IPS DF 6.9 (cell line): ENCODE measurements around the gene LIX1L.

Experiments
- DNase-seq: peaks from one replicate; pipeline ENCODE4 v3.0.0-alpha.2; 2013; ENCODE audit warnings: low read depth, low spot score
- H3K27ac ChIP-seq: one replicate; pipeline ENCODE4 v1.5.1; 2013; ENCODE audit warnings: low read length, control low read depth
- H3K27me3 ChIP-seq: 2 replicates; pipeline ENCODE4 v1.6.1; 2013; ENCODE audit warnings: mild to moderate bottlenecking, low read length; ENCODE audit not compliant: control insufficient read depth, insufficient read depth
- H3K36me3 ChIP-seq: 2 replicates; pipeline ENCODE4 v1.6.1; 2013; ENCODE audit warnings: low read length; ENCODE audit not compliant: control insufficient read depth, insufficient read depth
- H3K4me1 ChIP-seq: 2 replicates; pipeline ENCODE4 v1.6.1; 2013; ENCODE audit warnings: low read length; ENCODE audit not compliant: control insufficient read depth, insufficient read depth
- H3K4me3 ChIP-seq: 2 replicates; pipeline ENCODE4 v1.5.1; 2013; ENCODE audit warnings: mild to moderate bottlenecking, low read length
- H3K9me3 ChIP-seq: 2 replicates; pipeline ENCODE4 v1.6.1; 2013; ENCODE audit warnings: low read length, inconsistent platforms; ENCODE audit not compliant: control insufficient read depth, insufficient read depth
- WGBS: extraction: QIAGEN DNeasy Blood & Tissue Kit; methylation state at CpG from one replicate; pipeline ENCODE4 v1.1.7; 2013; ENCODE audit warnings: mixed read lengths, missing lambda C conversion rate; ENCODE audit not compliant: insufficient read length, insufficient coverage; 5-methylcytosine and 5-hydroxymethylcytosine counted together

LIX1L gene

DNA sequence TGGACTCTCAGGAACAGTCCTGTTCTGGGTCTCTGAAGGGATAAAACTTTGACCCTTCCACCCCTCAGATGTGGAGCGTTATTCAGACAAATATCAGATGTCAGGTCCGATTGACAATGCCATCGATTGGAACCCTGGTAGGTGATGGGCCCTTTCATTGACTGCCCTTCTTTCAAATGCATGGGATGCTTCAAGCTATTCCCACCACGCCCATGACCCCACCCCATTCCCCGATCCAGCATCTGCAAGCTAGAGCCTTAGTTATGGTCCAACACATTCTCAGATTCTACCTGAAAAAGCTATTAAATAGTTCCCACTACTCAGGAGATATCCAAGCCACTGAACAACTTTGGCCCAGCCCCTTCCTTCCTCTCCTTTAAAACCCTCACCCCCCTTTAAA is 19.2 kb upstream of the LIX1L start:
- H3K36me3 ChIP-seq = no peaks in the 10 kb centered on the region
- no peak overlapping the region for H3K4me3 ChIP-seq
- no peak for DNase-seq
- no peaks in the 10 kb centered on the region for H3K27me3 ChIP-seq
- no CpG with 5 or more reads among the region's 5 CpGs for WGBS
- no peak overlapping the region for H3K27ac ChIP-seq
- peaks cover 1% of the 10 kb centered on the region; the same call in 1 of the 2 replicates for H3K4me1 ChIP-seq
- H3K9me3 ChIP-seq = no peaks in the 10 kb centered on the region

DNA sequence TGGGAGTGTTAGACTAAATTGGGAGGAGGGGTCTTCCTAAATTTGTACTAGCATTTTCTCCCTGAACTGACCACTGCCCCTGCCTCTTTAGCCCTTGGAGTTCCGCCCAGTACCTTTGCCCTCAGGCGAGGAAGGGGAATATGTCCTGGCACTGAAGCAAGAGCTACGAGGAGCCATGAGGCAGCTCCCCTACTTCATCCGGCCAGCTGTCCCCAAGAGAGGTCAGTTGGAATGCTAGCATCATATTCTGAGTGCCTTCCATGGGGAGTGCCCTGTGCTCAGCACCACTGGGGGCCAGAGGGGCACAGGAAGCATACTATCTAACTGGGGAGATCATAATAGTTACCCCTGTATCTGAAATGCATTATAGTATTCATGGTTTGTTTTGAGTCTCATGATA is 17.4 kb upstream of the LIX1L start:
- Histone ChIP-seq H3K27me3 (no peaks in the 10 kb centered on the region), H3K9me3 (no peaks in the 10 kb centered on the region), H3K4me1 (peaks cover 1% of the 10 kb centered on the region; the same call in 1 of the 2 replicates), H3K27ac (no peak overlapping the region), H3K36me3 (no peaks in the 10 kb centered on the region), H3K4me3 (no peak overlapping the region)
- no CpG with 5 or more reads among the region's 4 CpGs for WGBS
- DNase-seq = no peak

DNA sequence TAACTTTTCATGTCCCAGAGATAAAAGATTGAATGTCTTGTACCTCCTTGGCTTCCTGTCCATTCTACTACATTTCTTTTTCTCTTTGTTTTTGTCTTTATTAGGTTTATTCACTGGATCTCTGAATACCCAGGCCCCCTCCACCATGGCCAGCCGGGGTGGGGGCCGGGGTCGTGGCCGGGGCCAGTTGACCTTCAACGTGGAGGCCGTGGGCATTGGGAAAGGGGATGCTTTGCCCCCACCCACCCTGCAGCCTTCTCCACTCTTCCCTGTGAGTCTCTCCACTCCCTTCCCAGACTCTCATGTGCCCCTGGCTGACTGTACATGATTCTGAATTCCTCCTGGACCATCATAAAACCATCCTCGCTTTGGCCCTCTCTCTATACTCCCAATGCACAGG is 16.9 kb upstream of the LIX1L start:
- H3K27me3 ChIP-seq = no peaks in the 10 kb centered on the region
- DNase-seq = no peak
- H3K36me3 ChIP-seq = no peaks in the 10 kb centered on the region
- WGBS = no CpG with 5 or more reads among the region's 7 CpGs
- H3K4me1 ChIP-seq = peaks cover 1% of the 10 kb centered on the region; the same call in 1 of the 2 replicates
- H3K4me3 ChIP-seq = no peak overlapping the region
- H3K9me3 ChIP-seq = no peaks in the 10 kb centered on the region
- H3K27ac ChIP-seq = no peak overlapping the region

DNA sequence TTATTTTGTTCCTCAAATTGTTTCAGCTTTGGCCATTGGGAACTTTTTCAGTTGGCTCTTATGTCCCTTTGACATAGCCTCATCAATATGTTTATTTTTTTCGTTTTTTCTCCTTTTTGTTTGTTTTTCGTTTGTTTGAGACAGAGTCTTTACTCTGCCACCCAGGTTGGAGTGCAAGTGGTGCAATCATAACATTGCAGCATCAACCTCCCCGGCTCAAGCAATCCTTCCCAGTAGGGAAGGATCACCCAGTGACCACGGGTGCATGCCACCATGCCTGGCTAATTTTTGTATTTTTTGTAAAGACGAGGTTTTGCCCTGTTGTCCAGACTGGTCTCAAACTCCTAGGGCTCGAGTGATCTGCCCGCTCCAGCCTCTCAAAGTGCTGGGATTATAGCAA is 14.8 kb upstream of the LIX1L start:
- no peaks in the 10 kb centered on the region for H3K36me3 ChIP-seq
- no peak overlapping the region for H3K27ac ChIP-seq
- DNase-seq = no peak
- no peaks in the 10 kb centered on the region for H3K27me3 ChIP-seq
- H3K4me1 ChIP-seq = peaks cover 1% of the 10 kb centered on the region; the same call in 1 of the 2 replicates
- no peaks in the 10 kb centered on the region for H3K9me3 ChIP-seq
- WGBS = no CpG with 5 or more reads among the region's 7 CpGs
- H3K4me3 ChIP-seq = no peak overlapping the region

DNA sequence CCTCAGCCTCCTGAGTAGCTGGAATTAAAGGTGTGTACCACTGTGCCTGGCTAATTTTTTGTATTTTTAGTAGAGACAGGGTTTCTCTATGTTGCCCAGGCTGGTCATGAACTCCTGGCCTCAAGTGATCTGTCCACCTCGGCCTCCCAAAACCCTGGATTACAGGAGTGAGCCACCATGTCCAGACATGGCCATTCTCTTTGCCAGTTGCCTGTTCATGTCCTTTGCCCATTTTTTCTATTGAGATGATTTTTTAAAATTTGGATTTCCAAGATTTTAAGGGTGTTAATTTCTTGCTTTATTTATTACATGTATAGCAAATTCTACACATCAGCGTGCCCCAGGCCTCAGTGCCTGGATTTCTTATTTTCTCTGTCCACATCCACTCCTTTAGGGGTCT is 9.5 kb upstream of the LIX1L start:
- H3K27ac ChIP-seq = no peak overlapping the region
- H3K4me3 ChIP-seq = no peak overlapping the region
- no peaks in the 10 kb centered on the region for H3K9me3 ChIP-seq
- H3K4me1 ChIP-seq = peaks cover 3% of the 10 kb centered on the region; the same call in 1 of the 2 replicates
- no peaks in the 10 kb centered on the region for H3K36me3 ChIP-seq
- no peak for DNase-seq
- peaks cover 13% of the 10 kb centered on the region for H3K27me3 ChIP-seq
- WGBS = no CpG with 5 or more reads among the region's 2 CpGs

DNA sequence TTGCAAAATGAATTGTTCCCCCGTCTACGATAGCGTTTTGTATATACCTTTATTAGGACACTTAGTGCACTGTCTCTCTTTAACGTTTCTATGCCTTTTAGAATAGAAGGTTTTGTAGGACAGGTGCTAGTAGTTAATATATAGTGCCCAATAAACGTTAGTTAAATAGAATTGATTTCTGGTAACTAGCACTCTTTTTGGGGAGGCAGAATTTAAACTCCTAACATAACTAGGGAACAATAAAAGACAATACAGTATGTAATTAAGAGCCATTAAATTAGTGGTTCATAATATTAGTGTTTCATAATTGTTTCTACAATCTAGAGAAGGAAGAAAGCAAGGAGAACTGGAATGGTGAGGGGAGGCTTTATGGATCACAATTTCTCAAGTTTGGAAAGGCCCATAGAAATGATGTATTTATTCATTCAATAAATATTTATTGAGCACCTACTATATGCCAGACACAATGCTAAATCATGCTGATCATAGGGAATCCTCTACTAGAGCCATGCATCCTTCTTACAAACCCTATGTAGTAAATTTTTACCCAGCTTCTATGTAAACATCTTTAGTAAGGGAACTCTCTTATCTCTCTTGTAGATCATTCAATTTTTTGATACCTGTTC is 7.4 kb upstream of the LIX1L start:
- no peak overlapping the region for H3K27ac ChIP-seq
- no peaks in the 10 kb centered on the region for H3K36me3 ChIP-seq
- peak overlapping the region; percentile 42; the same call in 1 of the 2 replicates for H3K4me3 ChIP-seq
- H3K4me1 ChIP-seq = peaks cover 3% of the 10 kb centered on the region; the same call in 1 of the 2 replicates
- WGBS = no CpG with 5 or more reads among the region's 5 CpGs
- peaks cover 21% of the 10 kb centered on the region for H3K27me3 ChIP-seq
- no peaks in the 10 kb centered on the region for H3K9me3 ChIP-seq
- DNase-seq = no peak

DNA sequence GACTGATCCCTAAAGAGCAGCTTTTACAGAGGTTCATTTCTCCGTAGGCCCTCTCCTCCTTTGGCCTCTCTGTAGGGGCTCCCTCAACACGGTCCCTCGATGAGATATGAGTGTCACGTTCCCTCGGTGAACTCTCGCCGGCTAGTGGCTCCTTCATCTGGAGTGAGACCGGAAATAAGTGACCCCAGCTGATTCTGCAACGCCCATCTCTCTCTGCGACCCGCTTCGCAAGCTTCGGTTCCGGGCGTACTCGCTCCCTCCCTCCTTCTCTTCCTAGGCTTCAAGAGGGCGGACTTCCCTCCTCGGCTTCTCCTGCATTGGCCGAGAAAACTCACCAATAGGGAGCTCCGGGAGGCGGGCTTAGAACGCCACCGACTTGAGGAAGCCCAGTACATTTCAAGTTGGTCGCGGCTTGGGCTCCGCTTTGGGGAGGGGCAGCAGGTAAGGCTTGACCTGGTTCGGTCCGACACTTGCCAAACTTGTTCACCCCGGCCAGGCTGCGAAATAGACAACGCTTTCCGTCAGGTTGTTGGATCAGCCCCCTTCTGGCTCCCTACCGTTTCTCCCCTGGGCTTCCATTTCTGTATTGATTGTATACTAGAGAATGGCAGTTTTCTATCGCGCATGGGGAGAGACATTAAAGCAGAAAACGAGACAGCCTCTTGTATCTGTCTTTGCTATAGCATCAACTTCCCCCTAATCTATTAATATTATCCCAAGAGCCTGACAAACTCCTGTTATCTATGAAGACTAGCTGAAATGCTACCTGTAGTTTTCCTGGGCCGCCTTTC is 6.7 kb upstream of the LIX1L start, which contains the start of the genes ANKRD34A and POLR3GL:
TSS of gene ANKRD34A (minus strand) at position 248 of the 791 bp plus-strand sequence. CDS start 2,816 bp downstream, outside the sequence.
TSS of gene POLR3GL (plus strand) at position 363 of the 791 bp plus-strand sequence. CDS start 10,176 bp downstream, outside the sequence.
- H3K4me1 ChIP-seq = peaks cover 3% of the 10 kb centered on the region; the same call in 1 of the 2 replicates
- H3K9me3 ChIP-seq = no peaks in the 10 kb centered on the region
- H3K4me3 ChIP-seq = peak within 1 kb of the TSS; percentile 42; the same call in 1 of the 2 replicates
- no peak within 1 kb of the TSS for H3K27ac ChIP-seq
- peaks cover 25% of the 10 kb centered on the region for H3K27me3 ChIP-seq
- no peaks in the 10 kb centered on the region for H3K36me3 ChIP-seq
- no CpG with 5 or more reads among the region's 37 CpGs for WGBS
- peak; percentile 90 for DNase-seq

DNA sequence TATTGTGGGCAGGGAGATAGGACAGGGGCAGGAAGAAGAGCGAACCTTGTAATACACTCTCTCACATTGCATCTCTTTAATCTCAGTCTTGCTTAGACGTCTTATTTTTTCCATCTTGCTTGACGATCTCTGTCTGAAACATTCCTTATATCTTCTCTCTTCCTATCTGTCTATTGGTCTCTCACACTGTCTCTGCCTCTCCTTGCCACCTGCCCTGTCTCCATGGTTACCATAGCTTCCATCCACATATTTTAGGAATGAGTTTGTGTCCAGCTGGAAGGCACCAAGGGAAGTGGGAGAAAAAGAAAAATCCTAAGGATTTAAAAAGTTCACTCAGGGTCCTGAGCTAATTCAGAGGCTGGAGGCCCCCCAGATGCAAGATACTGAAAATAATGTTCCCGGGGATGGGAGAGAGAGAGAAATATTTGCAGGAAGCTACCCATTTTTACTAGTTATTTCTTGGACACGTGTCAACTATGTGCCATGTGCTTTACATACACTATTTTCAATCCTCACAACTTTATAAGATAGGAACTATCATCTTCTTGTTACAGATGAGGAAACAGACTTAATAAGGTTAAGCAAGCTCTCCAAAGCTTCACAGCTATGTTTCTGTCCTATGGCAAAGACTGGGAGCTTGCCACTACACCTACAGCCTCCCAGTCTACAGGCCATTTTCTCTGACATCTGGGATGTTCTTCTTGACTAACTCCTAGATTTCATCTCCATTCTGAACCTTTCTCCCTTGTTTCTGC is 5.6 kb upstream of the LIX1L start:
- DNase-seq = no peak

DNA sequence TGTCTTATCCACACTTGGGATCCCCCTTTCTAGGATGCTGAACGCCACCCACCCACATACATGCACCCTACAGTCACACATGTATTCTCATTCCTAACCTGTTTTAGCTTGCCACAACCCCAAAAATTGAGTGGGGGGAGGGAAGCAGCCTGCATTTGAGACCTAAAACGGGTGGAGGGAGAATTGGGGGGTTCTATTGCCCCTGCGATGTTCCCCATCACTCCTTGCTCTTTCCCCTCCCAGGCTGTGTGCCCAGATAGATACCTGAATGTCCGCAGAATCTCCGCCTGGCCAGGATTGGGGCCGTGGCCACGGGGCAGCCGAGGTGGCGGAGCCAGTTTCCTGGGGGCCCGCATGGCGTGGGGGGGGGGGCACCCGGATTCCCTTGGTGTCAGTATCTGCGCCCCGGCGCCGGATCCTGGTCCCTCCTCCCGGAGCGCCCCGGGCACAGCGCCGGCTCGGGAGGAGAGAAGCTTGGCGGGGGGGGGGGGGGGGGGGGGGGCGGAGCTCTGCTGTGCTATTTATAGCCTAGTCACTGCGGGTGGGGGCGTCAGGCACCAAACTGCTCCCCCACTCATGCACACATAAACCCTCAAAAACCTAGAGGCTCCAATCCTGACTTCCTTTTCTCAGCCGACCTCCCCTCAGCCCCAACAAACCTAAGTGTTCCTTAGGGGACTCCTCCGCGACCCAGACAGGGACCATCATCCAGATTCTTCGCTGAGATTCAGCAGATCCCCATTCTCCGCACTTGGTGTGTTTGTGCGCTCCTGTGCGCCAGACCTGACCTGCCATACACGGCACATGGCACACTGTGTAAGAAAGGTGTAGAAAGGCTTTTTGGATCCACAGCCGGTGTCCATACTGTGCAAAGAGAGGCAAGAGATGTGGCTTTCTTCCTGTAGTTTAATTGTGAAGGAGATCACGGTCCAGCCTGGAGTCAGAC is 4.6 kb upstream of the LIX1L start:
- Histone ChIP-seq H3K27ac (no peak overlapping the region), H3K36me3 (no peaks in the 10 kb centered on the region), H3K27me3 (peaks cover 29% of the 10 kb centered on the region), H3K4me3 (peak overlapping the region; percentile 57; the same call in 1 of the 2 replicates), H3K4me1 (peaks cover 3% of the 10 kb centered on the region; the same call in 1 of the 2 replicates), H3K9me3 (no peaks in the 10 kb centered on the region)
- WGBS = no CpG with 5 or more reads among the region's 36 CpGs
- DNase-seq = no peak

More for the DNA sequence above, 5.6 kb upstream of the LIX1L start:
- Histone ChIP-seq H3K27ac (no peak overlapping the region), H3K4me3 (no peak overlapping the region), H3K27me3 (peaks cover 29% of the 10 kb centered on the region), H3K36me3 (no peaks in the 10 kb centered on the region), H3K4me1 (peaks cover 3% of the 10 kb centered on the region; the same call in 1 of the 2 replicates), H3K9me3 (no peaks in the 10 kb centered on the region)
- no CpG with 5 or more reads among the region's 5 CpGs for WGBS
